SK-N-SH (cell line): ENCODE results near the gene TAF4.

Experiments
- EP300 ChIP-seq, 2 experiments: IDR thresholded peaks; 2 replicates each; pipeline versions ENCODE4 v1.4.0 to v1.6.1; 2012; ENCODE audit warnings: borderline replicate concordance in 1 of 2, low read depth in 1 of 2, low read length in 1 of 2
- GATA2 ChIP-seq: sonication (generic); formaldehyde crosslinking; IDR thresholded peaks from 2 replicates; pipeline ENCODE4 v1.5.0; 2020; ENCODE audit warnings: mild to moderate bottlenecking, missing genetic modification reagents
- IRF3 ChIP-seq: fragments of 150-350 bp; IDR thresholded peaks from 2 replicates; pipeline ENCODE4 v1.6.1; 2016; ENCODE audit warnings: mild to moderate bottlenecking, low read depth, low read length
- PBX3 ChIP-seq: IDR thresholded peaks from 2 replicates; pipeline ENCODE4; 2012
- POLR2AphosphoS5 ChIP-seq: IDR thresholded peaks from 2 replicates; pipeline ENCODE4 v1.6.1; 2012; ENCODE audit warnings: low read depth, low read length
- RAD21 ChIP-seq: IDR thresholded peaks from 2 replicates; pipeline ENCODE4 v1.6.1; 2012; ENCODE audit warnings: mild to moderate bottlenecking, low read length
- SIN3A ChIP-seq: IDR thresholded peaks from 2 replicates; pipeline ENCODE4 v1.6.1; 2012; ENCODE audit warnings: low read depth, mild to moderate bottlenecking, low read length, moderate library complexity, borderline replicate concordance
- TAF1 ChIP-seq: IDR thresholded peaks from 2 replicates; pipeline ENCODE4 v1.6.1; 2012; ENCODE audit warnings: low read depth, mild to moderate bottlenecking, low read length, moderate library complexity, borderline replicate concordance
- USF2 ChIP-seq: fragments of 150-350 bp; IDR thresholded peaks from 2 replicates; pipeline ENCODE4 v1.6.1; 2017; ENCODE audit warnings: antibody characterized with exemption, low read length, low read depth, borderline replicate concordance
- TF ChIP-seq, protein P1 (sequence below): fragments of 200-600 bp; sonication (generic); IDR thresholded peaks from 2 replicates; pipeline ENCODE4 v1.6.1; 2017; ENCODE audit warnings: antibody characterized with exemption, mild to moderate bottlenecking, moderate library complexity

- TF ChIP-seq IRF3 = no peak
- TF ChIP-seq, protein P1, sequence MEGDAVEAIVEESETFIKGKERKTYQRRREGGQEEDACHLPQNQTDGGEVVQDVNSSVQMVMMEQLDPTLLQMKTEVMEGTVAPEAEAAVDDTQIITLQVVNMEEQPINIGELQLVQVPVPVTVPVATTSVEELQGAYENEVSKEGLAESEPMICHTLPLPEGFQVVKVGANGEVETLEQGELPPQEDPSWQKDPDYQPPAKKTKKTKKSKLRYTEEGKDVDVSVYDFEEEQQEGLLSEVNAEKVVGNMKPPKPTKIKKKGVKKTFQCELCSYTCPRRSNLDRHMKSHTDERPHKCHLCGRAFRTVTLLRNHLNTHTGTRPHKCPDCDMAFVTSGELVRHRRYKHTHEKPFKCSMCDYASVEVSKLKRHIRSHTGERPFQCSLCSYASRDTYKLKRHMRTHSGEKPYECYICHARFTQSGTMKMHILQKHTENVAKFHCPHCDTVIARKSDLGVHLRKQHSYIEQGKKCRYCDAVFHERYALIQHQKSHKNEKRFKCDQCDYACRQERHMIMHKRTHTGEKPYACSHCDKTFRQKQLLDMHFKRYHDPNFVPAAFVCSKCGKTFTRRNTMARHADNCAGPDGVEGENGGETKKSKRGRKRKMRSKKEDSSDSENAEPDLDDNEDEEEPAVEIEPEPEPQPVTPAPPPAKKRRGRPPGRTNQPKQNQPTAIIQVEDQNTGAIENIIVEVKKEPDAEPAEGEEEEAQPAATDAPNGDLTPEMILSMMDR = no peak
- TF ChIP-seq TAF1 = no peak
- TF ChIP-seq PBX3 = no peak
- TF ChIP-seq USF2 = no peak
- no peak for TF ChIP-seq SIN3A
- TF ChIP-seq GATA2 (CRISPR knock-in tag) = no peak
- TF ChIP-seq EP300 (IDR thresholded peaks at IDR 0.05; ENCODE audit: borderline replicate concordance in 1 of 2, low read depth in 1 of 2, low read length in 1 of 2) = no peak
- no peak for TF ChIP-seq POLR2AphosphoS5
- no peak for TF ChIP-seq RAD21
Observed at GRCh38 chr20:62096421-62097380, 31.0 kb upstream of the TAF4 start.
